GF-D8 (cell line): Measurements from ENCODE around the gene RBMS2.
A peak's percentile ranks its signal among the peaks of the same experiment; 100 is the strongest.
"Not testable (repeated sequence)": the region's sequence is repeated elsewhere in the genome, so short reads cannot be mapped to it uniquely, and the experiment has no call there.

ENCODE experiments used
- DNase-seq: peaks from one replicate; lab custom pipeline; 2025; lab: John Stamatoyannopoulos, UW

RBMS2 gene, protein sequence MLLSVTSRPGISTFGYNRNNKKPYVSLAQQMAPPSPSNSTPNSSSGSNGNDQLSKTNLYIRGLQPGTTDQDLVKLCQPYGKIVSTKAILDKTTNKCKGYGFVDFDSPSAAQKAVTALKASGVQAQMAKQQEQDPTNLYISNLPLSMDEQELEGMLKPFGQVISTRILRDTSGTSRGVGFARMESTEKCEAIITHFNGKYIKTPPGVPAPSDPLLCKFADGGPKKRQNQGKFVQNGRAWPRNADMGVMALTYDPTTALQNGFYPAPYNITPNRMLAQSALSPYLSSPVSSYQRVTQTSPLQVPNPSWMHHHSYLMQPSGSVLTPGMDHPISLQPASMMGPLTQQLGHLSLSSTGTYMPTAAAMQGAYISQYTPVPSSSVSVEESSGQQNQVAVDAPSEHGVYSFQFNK

DNA sequence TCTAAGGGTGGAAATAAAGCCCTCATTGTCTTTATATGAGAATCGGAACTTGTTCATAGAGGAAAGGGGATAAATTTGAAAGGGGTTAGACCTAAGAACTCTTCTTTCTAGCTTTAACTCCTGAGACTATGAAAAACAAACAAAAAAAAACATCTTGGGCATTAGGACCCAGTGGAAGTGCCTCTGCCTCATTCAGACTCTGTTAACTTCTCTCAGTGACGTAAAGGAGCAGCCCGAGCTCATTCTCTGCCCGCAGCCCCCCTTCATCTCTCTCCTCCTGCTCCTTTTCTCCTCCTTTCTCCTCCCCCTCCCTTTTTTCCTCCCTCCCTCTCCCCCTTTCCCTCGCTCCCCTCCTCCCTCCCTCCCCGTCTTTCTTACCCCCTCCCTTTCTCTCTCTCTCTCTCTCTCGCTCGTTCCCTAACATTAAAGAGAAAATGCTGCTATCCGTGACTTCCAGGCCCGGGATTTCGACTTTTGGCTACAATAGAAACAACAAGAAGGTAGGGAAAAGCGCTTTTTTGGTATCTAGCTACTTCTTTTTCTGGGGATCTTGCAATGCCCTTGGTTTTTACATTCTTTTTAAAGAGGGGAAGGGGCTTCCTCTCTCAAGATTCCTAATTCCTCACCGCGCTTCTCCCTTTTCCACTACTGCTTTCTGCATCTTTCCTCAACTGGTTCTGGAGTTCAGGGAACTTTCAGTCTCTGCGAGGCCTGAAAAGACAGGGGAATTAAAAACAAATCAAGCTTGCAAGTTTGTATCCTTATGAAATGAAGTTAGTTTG, at the start of gene RBMS2:
RBMS2 (plus strand) TSS at position 231 of the 782 bp plus-strand sequence; CDS start at position 435, 204 bp downstream.
- DNase-seq = peak; percentile 18

DNA sequence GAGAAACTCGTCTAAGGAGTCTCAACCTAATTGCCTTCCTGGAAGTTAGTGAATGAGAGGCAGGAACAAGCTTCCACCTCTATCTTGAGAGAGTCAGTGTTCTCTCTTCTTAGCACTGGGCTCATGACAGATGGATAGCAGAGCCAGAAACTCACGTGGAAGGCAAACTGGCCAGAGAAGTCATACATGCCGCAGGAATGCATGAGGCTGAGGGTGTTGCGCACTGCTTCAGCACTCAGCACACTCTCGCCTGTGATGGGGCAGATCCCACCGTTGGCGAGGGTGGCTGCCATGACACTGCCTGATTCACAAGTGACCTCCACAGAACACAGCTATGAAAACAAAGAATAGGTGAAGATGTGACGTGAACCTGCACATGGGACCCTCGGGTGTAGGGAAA, 47.2 kb upstream of the RBMS2 start:
- DNase-seq = no peak

GRCh38 chr12:56476143-56476542, 45.5 kb upstream of the RBMS2 start:
- DNase-seq = no peak

GRCh38 chr12:56476972-56477432, 44.6 kb upstream of the RBMS2 start:
- no peak for DNase-seq

DNA sequence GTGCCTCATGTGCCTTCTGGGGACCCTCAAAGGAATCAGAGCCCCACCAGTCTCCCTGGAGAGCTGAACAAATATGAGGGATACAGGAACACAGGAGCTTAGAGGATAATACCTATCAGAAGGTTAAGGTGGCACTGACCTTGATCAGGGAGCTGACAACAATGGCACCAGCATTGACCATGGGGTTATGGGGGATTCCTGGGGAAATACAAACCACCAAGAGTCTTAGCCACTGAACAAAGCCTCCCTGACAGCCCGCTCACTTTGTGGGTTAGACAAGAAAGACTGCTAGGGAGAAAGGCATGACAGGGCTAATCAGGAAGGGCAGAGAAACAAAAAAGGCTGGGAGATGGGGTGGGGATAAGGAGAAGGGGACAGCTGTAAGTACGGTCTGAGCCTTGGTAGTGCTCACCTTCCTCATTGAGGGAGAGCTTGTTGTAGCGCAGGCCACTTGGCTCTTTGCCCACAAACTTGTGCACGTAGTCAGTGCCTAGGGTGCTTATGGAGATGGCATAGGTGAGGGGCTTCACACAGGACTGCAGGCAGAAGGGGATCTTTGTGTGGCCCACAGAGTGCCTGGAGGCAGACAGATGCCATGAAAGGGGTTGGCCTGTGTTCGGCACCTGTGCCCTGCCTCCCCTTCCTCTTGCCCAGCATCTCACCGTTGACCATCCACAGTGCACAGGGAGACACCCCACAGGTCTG, 43.9 kb upstream of the RBMS2 start:
- DNase-seq = no peak

GRCh38 chr12:56479625-56480024, 42.0 kb upstream of the RBMS2 start:
- DNase-seq = no peak

GRCh38 chr12:56484566-56484965, 37.1 kb upstream of the RBMS2 start:
- no peak for DNase-seq

DNA sequence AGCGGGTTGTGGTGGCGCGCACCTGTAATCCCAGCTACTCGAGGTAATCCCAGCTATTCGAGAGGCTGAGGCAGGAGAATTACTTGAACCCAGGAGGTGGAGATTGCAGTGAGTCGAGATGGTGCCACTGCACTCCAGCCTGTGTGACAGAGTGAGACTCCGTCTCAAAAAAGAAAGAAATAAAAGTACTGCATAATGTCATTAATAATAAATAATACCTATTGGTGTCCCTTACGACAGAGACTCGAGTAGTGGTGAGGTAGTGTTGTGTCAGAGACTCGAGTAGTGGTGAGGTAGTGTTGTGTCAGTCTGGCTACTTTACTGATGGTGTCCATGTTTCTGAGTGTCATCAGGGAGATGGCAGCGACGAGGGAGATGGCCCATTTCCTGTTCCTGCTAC, 34.9 kb upstream of the RBMS2 start:
- DNase-seq = no peak

DNA sequence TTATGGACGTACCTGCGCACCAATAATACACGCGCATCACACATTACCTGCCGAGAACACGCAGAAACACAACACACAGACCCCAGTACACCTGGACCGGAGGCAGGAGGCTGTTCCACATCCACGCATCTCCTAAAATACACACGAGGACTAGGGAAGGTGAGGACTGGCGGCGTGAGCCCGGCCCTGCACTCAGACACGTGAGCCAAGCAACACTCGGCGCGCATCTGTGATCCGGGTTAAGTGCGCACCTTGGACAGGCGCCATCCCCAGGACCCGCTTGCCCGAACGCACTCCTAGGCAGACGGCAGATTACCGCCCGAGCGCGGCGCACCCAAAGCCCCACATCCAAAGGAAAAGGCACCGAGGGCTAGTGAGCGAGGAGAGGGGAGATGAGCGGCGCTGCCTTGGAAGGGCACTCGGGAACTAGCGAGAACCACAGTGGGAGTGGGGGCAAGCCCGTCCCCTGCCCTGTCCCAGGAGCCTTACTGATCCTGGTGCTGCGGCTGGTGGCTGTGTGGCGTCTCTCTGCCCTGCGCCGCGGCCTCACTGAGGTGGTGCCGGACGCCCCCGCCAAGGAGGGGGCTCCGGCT, 34.1 kb upstream of the RBMS2 start:
- DNase-seq = no peak

- no peak for DNase-seq
These were observed 33.3 kb upstream of the RBMS2 start, which contains the start of gene GLS2 for GRCh38 chr12:56488041-56488955. Gene GLS2, minus strand, starts transcription at chr12:56488161. Its CDS starts 43 bp downstream, at chr12:56488118.

DNA sequence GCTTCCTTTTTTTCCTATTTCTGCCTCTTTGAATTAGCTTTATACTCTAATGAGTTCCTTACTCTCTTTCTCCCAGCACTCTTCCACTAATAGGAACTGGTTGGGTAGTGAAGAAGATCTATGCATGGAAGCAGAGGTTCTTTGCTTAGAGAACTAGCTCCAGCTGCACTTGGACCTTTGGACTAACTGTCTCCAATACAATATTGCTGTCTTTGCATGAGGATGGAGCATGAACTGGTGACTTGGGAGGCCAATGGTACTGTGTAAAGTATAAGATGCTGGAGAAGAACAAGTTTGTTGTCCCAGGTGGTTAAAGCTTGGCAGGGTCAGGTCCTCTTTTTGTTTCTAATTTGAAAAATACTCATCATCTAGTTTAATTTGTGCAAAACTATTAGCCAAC, 31.3 kb upstream of the RBMS2 start:
- no peak for DNase-seq

GRCh38 chr12:56493409-56494105, 28.1 kb upstream of the RBMS2 start:
- not testable (repeated sequence) for DNase-seq

DNA sequence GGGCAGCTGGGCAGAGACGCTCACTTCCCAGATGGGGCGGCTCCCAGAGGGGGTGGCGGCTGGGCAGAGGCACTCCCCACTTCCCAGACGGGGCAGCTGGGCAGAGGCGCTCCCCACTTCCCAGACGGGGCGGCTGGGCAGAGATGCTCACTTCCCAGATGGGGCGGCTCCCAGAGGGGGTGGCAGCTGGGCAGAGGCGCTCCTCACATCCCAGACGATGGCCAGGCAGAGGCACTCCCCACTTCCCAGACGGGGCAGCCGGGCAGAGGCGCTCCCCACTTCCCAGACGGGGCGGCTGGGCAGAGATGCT, 27.6 kb upstream of the RBMS2 start:
- DNase-seq = not testable (repeated sequence)

DNA sequence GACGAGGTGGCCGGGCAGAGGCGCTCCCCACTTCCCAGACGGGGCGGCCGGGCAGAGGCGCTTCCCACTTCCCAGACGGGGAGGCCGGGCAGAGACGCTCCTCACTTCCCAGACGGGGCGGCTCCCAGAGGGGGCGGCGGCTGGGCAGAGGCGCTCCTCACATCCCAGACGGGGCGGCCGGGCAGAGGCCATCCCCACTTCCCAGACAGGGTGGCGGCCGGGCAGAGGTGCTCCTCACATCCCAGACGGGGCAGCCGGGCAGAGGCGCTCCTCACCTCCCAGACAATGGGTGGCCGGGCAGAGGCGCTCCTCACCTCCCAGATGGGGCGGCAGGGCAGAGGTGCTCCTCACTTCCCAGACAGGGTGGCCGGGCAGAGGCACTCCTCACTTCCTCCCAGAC, 27.1 kb upstream of the RBMS2 start:
- DNase-seq = not testable (repeated sequence)

DNA sequence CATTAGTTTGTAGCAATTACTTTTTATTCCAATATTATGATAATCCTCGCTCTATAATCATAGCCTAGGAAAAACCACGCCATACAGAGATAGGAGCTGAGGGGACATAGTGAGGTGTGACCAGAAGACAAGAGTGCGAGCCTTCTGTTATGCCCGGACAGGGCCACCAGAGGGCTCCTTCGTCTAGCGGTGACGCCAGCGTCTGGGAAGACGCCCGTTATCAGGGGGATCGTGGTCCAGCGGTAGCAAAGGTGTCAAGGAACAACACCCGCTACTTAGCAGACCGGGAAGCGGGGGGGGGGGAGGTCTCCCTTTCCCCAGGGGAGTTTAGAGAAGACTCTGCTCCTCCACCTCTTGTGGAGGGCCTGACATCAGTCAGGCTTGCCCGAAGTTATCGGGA, 24.9 kb upstream of the RBMS2 start:
- not testable (repeated sequence) for DNase-seq

DNA sequence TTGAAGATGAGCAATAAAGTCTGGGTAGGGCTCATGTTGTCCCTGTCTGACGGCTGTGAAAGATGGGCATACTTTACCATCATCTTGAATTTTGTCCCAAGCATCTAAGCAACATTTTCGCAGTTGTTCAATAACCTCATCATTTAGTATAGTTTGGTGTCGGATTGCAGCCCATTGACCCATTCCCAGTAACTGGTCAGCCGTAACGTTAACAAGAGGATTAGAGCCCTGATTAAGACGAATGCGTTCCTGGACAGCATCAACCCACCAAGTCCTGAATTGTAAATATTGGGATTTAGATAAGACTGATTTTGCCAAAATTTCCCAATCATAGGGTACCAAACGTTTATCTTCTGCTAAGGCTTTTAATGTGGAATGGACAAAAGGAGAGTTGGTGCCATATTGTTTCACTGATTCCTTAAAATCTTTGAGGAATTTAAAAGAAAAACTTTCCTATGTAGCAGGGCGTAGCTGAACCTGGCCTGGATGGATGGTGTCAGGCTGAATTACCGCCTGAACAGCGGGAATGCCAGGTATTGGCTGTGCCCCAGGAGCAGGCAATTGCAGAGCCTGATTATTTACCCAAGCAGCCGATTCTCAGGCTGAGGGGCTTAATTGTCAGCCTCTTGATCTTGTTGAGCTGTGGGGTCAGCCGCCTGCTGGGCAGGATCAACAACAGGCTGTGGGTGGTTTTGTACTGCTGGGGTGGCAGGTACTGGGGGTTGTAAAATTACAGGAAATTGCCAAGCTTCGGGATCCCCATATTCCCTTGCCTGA, 23.3 kb upstream of the RBMS2 start:
- not testable (repeated sequence) for DNase-seq

GRCh38 chr12:56499452-56499851, 22.2 kb upstream of the RBMS2 start:
- not testable (repeated sequence) for DNase-seq

- not testable (repeated sequence) for DNase-seq
These were observed 21.7 kb upstream of the RBMS2 start for GRCh38 chr12:56499879-56500278.

GRCh38 chr12:56510786-56511185, 10.8 kb upstream of the RBMS2 start:
- DNase-seq = no peak

GRCh38 chr12:56514014-56514318, 7.7 kb upstream of the RBMS2 start:
- DNase-seq = not testable (repeated sequence)
